WTC11 (cell line): ENCODE measurements around the gene MAML2.

Experiments used
- CREM ChIP-seq: sonication (generic); formaldehyde crosslinking; IDR thresholded peaks from 2 replicates; pipeline ENCODE4 v1.8.1; 2022; ENCODE audit warnings: mild to moderate bottlenecking, missing genetic modification reagents, moderate library complexity
- ELF4 ChIP-seq: sonication (generic); formaldehyde crosslinking; IDR thresholded peaks from 2 replicates; pipeline ENCODE4 v1.8.1; 2022; ENCODE audit warnings: low read depth, mild to moderate bottlenecking, moderate library complexity, missing genetic modification reagents
- IRF2 ChIP-seq: sonication (generic); formaldehyde crosslinking; IDR thresholded peaks from 2 replicates; pipeline ENCODE4 v1.8.0; 2022; ENCODE audit warnings: low read depth, missing genetic modification reagents, borderline replicate concordance
- JAZF1 ChIP-seq: fragments of 250-450 bp; sonication (Bioruptor Pico); IDR thresholded peaks from 2 replicates; pipeline ENCODE4 v1.9.0; 2021; ENCODE audit warnings: moderate library complexity, mild to moderate bottlenecking, inconsistent platforms
- PRRX2 ChIP-seq: fragments of 250-450 bp; sonication (Bioruptor Pico); IDR thresholded peaks from 2 replicates; pipeline ENCODE4 v1.8.0; 2021; ENCODE audit warnings: mild to moderate bottlenecking
- RELA ChIP-seq: sonication (generic); formaldehyde crosslinking; IDR thresholded peaks from 2 replicates; pipeline ENCODE4 v1.8.1; 2022; ENCODE audit warnings: missing genetic modification reagents, mild to moderate bottlenecking, borderline replicate concordance
- SP1 ChIP-seq: sonication (generic); formaldehyde crosslinking; conservative IDR thresholded peaks from 2 replicates; pipeline ENCODE4 v1.8.1; 2022; ENCODE audit warnings: missing genetic modification reagents
- TEAD1 ChIP-seq: sonication (generic); formaldehyde crosslinking; IDR thresholded peaks from 2 replicates; pipeline ENCODE4 v1.8.0; 2022; ENCODE audit warnings: mild to moderate bottlenecking, missing genetic modification reagents
- ZNF263 ChIP-seq: sonication (generic); formaldehyde crosslinking; IDR thresholded peaks from 2 replicates; pipeline ENCODE4 v1.8.1; 2022; ENCODE audit warnings: low read depth, mild to moderate bottlenecking, moderate library complexity, missing genetic modification reagents
- TF ChIP-seq, protein P1 (sequence below): sonication (generic); formaldehyde crosslinking; IDR thresholded peaks from 2 replicates; pipeline ENCODE4 v1.8.1; 2022; ENCODE audit warnings: low read depth, missing genetic modification reagents, borderline replicate concordance
- TF ChIP-seq, protein P2 (sequence below): fragments of 200-600 bp; IDR thresholded peaks from 2 replicates; pipeline ENCODE4 v1.8.0; 2022; ENCODE audit warnings: antibody characterized with exemption
- TF ChIP-seq, protein P3 (sequence below): fragments of 250-450 bp; sonication (Bioruptor Pico); conservative IDR thresholded peaks from 2 replicates; pipeline ENCODE4 v1.9.0; 2021; ENCODE audit warnings: mild to moderate bottlenecking

DNA sequence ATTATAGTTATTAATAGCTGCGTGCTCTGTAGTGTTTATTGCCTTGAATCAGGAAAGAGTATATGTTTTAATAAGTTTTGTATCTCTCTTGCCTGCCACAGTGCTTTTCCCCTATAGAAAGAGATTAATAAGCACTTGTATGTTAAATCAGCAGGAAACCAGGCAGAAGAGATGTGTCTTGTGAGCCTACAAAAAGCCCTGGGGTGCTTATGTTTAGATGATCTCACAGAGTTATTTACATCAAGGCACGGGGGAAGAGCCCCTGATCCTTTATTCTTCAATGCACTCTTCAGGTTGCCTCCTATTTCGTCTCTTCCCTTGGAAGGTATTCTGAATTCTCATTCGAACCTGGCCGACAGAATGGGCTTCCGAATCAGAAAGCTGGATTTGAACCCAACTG lies 183.0 kb downstream of the MAML2 start:
- TF ChIP-seq IRF2 (CRISPR knock-in tag) (no peak), TEAD1 (no peak), RELA (no peak), CREM (CRISPR knock-in tag) (no peak), ZNF263 (CRISPR knock-in tag) (no peak), JAZF1 (CRISPR knock-in tag) (no peak), ELF4 (CRISPR knock-in tag) (no peak), PRRX2 (CRISPR knock-in tag) (no peak), SP1 (no peak)
- TF ChIP-seq, protein P1, sequence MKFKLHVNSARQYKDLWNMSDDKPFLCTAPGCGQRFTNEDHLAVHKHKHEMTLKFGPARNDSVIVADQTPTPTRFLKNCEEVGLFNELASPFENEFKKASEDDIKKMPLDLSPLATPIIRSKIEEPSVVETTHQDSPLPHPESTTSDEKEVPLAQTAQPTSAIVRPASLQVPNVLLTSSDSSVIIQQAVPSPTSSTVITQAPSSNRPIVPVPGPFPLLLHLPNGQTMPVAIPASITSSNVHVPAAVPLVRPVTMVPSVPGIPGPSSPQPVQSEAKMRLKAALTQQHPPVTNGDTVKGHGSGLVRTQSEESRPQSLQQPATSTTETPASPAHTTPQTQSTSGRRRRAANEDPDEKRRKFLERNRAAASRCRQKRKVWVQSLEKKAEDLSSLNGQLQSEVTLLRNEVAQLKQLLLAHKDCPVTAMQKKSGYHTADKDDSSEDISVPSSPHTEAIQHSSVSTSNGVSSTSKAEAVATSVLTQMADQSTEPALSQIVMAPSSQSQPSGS (CRISPR knock-in tag): no peak
- TF ChIP-seq, protein P2, sequence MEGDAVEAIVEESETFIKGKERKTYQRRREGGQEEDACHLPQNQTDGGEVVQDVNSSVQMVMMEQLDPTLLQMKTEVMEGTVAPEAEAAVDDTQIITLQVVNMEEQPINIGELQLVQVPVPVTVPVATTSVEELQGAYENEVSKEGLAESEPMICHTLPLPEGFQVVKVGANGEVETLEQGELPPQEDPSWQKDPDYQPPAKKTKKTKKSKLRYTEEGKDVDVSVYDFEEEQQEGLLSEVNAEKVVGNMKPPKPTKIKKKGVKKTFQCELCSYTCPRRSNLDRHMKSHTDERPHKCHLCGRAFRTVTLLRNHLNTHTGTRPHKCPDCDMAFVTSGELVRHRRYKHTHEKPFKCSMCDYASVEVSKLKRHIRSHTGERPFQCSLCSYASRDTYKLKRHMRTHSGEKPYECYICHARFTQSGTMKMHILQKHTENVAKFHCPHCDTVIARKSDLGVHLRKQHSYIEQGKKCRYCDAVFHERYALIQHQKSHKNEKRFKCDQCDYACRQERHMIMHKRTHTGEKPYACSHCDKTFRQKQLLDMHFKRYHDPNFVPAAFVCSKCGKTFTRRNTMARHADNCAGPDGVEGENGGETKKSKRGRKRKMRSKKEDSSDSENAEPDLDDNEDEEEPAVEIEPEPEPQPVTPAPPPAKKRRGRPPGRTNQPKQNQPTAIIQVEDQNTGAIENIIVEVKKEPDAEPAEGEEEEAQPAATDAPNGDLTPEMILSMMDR: no peak
- TF ChIP-seq, protein P3, sequence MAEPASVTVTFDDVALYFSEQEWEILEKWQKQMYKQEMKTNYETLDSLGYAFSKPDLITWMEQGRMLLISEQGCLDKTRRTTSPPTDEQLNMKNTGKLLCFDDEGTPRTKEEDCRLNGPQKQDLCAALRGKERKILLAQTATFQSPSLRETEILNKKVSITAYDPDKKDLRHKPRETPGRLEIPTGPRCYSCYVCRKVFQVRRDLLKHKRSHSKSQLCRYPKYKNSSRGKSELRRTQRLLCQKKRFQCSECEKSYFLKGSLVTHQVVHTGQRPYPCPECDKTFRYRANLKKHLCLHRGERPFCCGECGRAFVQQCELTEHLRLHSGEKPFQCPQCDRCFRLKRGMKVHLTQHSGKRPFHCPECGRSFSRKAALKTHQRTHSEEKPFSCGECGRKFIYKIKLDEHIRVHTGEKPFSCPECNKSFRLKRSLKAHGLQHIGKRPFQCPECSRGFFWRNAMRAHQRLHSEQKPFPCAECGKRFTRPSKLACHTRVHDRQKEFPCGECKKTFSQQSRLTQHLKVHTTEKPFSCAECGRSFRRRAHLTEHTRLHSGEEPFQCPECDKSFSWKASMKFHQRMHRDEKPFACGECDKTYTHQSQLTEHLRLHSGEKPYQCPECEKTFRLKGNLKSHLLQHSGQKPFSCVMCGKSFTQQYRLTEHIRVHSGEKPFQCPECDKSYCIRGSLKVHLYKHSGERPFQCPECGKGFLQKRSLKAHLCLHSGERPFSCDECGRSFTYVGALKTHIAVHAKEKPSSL (CRISPR knock-in tag): no peak
